Measurements from ENCODE around the gene AP2B1. TPM values are rescaled to one million over a fixed set of nuclear protein-coding genes. Genes with fewer than 3 reads are reported as not detected.
A peak's percentile ranks its signal among the peaks of the same experiment; 100 is the strongest.

AP2B1 gene
- total and polyA plus RNA-seq, 9 of the 15 experiments (the other 6 are each of a cell fraction or from before 2014, with no cell fraction given): 60.1 to 287 (median 105) TPM

- TF ChIP-seq YY1 (IDR thresholded peaks at IDR 0.05; ENCODE audit: borderline replicate concordance in 1 of 3, control insufficient read depth in 1 of 3, extremely low read depth in 1 of 3, insufficient read depth in 3 of 3, insufficient read length in 1 of 3, insufficient replicate concordance in 2 of 3, low read depth in 1 of 3, low read length in 2 of 3) (peak in 2 of 3 experiments; percentile 83 to 91), TCF3 (CRISPR knock-in tag; IDR thresholded peaks at IDR 0.05) (0 out of 2 replicates have a peak, but pooled peaks have one; percentile 1), TAL1 (IDR thresholded peaks at IDR 0.05) (no peak), RNF2 (IDR thresholded peaks at IDR 0.05) (peak; percentile 60; the same call in 1 of the 2 replicates), HLTF (IDR thresholded peaks at IDR 0.05) (no peak), OTX1 (CRISPR knock-in tag; IDR thresholded peaks at IDR 0.05) (no peak), MEIS2 (IDR thresholded peaks at IDR 0.05; ENCODE audit: partially characterized antibody) (no peak), ZNF668 (CRISPR knock-in tag; IDR thresholded peaks at IDR 0.05) (no peak), ZNF124 (CRISPR knock-in tag; IDR thresholded peaks at IDR 0.05) (no peak), HDAC6 (IDR thresholded peaks at IDR 0.05; ENCODE audit: low read depth, low read length) (no peak), ZNF212 (CRISPR knock-in tag; IDR thresholded peaks at IDR 0.05) (no peak), FOXK2 (conservative IDR thresholded peaks at IDR 0.05 in 1 of 2, IDR thresholded peaks at IDR 0.05 in 1 of 2; ENCODE audit: low read depth in 2 of 2) (peak; percentile 87 to 89), BRCA1 (IDR thresholded peaks at IDR 0.05) (no peak), BRCA1 (CRISPR knock-in tag; IDR thresholded peaks at IDR 0.05) (no peak), PHTF2 (CRISPR knock-in tag; IDR thresholded peaks at IDR 0.05) (no peak), CSDE1 (IDR thresholded peaks at IDR 0.05) (no peak), SAFB (IDR thresholded peaks at IDR 0.05; ENCODE audit: borderline replicate concordance, low read depth, low read length) (no peak), CHD7 (IDR thresholded peaks at IDR 0.05; ENCODE audit: low read depth, low read length) (no peak), NCOA6 (IDR thresholded peaks at IDR 0.05) (no peak), TCFL5 (CRISPR knock-in tag; conservative IDR thresholded peaks at IDR 0.05) (no peak)
These were observed 8.8 kb upstream of the AP2B1 start, which contains the start of gene PEX12 (continued) for GRCh38 chr17:35578197-35578928.

Data from K562 (cell line).